KMS-11 (cell line): Measurements from ENCODE around the gene DENND4B.

Experiments used
- H2AFZ ChIP-seq: fragments of 200-600 bp; sonication (generic); 2 replicates; pipeline ENCODE4 v1.6.1; 2016; ENCODE audit warnings: antibody characterized with exemption, mixed run types, low read depth
- H3K27ac ChIP-seq: fragments of 200-600 bp; sonication (generic); 2 replicates; pipeline ENCODE4 v1.6.1; 2016; ENCODE audit warnings: mild to moderate bottlenecking, mixed run types
- H3K27me3 ChIP-seq: fragments of 200-600 bp; sonication (generic); 2 replicates; pipeline ENCODE4 v1.6.1; 2017; ENCODE audit warnings: mild to moderate bottlenecking, low read depth, mixed run types, moderate library complexity; ENCODE audit not compliant: insufficient read depth
- H3K36me3 ChIP-seq: fragments of 200-600 bp; sonication (generic); 2 replicates; pipeline ENCODE4 v1.6.1; 2017; ENCODE audit warnings: mild to moderate bottlenecking, mixed run types; ENCODE audit not compliant: insufficient read depth
- H3K4me1 ChIP-seq: fragments of 200-600 bp; sonication (generic); 2 replicates; pipeline ENCODE4 v1.6.1; 2016; ENCODE audit warnings: mild to moderate bottlenecking, low read depth, mixed run types; ENCODE audit not compliant: poor library complexity, severe bottlenecking
- H3K4me2 ChIP-seq: fragments of 200-600 bp; sonication (generic); 2 replicates; pipeline ENCODE4 v1.7.0; 2016; ENCODE audit warnings: mild to moderate bottlenecking, mixed run types
- H3K4me3 ChIP-seq: fragments of 200-600 bp; sonication (generic); IDR thresholded peaks from 2 replicates; pipeline ENCODE4 v1.6.1; 2017; ENCODE audit warnings: low read depth, low read length, mixed read lengths; ENCODE audit not compliant: insufficient read depth
- H3K79me2 ChIP-seq: fragments of 200-600 bp; sonication (generic); 2 replicates; pipeline ENCODE4 v1.6.1; 2016; ENCODE audit warnings: low read depth, mixed run types; ENCODE audit not compliant: insufficient read depth
- H3K9ac ChIP-seq: fragments of 200-600 bp; sonication (generic); 2 replicates; pipeline ENCODE4 v1.6.1; 2016; ENCODE audit warnings: mild to moderate bottlenecking, mixed run types
- H4K20me1 ChIP-seq: fragments of 200-600 bp; sonication (generic); 2 replicates; pipeline ENCODE4 v1.6.1; 2016; ENCODE audit warnings: mild to moderate bottlenecking, mixed run types; ENCODE audit not compliant: insufficient read depth
- TF ChIP-seq, protein P1 (sequence below): fragments of 200-600 bp; sonication (generic); conservative IDR thresholded peaks from 2 replicates; pipeline ENCODE4 v1.6.1; 2017; ENCODE audit warnings: low read depth, mild to moderate bottlenecking, antibody characterized with exemption, low read length, moderate library complexity, mixed read lengths

The DENND4B gene

DNA sequence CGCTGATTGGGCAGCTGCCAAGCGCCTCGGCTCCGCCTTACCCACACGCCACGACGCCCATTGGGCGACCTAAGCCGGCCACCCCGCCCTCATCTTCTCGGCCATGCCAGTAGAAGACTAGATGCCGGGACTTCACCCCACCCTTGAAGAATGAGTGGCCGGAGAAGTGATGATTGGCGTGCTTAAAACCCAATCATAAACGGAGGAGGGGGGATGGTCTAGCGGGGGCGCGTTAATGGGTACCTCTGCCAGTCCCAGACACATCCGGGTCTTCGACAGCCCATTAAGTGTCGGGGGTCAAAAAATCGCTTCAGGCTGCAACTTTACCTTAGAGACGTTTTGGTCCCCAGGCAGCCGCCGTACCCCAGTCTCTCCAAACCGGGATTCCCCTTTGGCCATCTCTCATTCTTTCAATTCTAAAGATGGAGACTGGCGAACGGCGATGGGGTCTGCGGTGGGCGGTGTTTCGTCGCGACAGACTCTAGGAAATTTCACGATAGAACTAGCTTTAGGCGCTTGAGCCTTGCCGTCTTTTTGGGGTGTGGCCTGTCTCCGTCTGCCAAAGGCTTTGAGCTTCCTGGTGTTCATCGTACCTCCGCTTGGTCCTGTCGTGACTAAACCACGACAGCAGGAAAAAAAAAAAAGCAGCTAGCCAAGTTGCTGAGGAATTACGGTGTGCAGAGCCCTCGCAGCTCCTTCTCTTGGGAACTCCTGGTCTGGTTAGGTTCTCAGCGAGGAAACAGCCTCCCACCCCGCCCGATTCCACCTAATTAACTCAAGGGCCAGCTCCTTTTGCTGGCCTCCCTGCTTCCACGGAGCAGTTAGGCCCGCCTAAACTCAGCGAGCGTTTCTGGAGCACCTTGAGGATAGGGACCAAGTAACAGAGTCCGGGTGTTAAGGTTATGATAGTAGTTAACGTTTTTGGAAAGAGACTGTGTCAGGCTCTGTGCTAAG lies 23.3 kb downstream of the DENND4B start, which contains the start of gene GATAD2B:
Gene GATAD2B, minus strand, starts transcription at position 1 of the 954 bp plus-strand sequence. CDS start 94,625 bp downstream, outside the sequence.
- peak within 1 kb of the TSS; percentile 76 for H3K9ac ChIP-seq
- peaks cover 41% of the 10 kb centered on the region for H3K4me1 ChIP-seq
- H4K20me1 ChIP-seq, result peaks cover 29% of the 10 kb centered on the region
- no peaks in the 10 kb centered on the region for H3K27me3 ChIP-seq
- peak within 1 kb of the TSS; percentile 63 for H3K27ac ChIP-seq
- peak within 1 kb of the TSS; percentile 80 for H2AFZ ChIP-seq
- H3K4me3 ChIP-seq, result peak within 1 kb of the TSS; percentile 100
- H3K79me2 ChIP-seq, result peaks cover 51% of the 10 kb centered on the region
- TF ChIP-seq, protein P1, sequence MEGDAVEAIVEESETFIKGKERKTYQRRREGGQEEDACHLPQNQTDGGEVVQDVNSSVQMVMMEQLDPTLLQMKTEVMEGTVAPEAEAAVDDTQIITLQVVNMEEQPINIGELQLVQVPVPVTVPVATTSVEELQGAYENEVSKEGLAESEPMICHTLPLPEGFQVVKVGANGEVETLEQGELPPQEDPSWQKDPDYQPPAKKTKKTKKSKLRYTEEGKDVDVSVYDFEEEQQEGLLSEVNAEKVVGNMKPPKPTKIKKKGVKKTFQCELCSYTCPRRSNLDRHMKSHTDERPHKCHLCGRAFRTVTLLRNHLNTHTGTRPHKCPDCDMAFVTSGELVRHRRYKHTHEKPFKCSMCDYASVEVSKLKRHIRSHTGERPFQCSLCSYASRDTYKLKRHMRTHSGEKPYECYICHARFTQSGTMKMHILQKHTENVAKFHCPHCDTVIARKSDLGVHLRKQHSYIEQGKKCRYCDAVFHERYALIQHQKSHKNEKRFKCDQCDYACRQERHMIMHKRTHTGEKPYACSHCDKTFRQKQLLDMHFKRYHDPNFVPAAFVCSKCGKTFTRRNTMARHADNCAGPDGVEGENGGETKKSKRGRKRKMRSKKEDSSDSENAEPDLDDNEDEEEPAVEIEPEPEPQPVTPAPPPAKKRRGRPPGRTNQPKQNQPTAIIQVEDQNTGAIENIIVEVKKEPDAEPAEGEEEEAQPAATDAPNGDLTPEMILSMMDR, result no peak; the same call in 1 of the 2 replicates
- H3K4me2 ChIP-seq, result peak within 1 kb of the TSS; percentile 72
- no peaks in the 10 kb centered on the region for H3K36me3 ChIP-seq

DNA sequence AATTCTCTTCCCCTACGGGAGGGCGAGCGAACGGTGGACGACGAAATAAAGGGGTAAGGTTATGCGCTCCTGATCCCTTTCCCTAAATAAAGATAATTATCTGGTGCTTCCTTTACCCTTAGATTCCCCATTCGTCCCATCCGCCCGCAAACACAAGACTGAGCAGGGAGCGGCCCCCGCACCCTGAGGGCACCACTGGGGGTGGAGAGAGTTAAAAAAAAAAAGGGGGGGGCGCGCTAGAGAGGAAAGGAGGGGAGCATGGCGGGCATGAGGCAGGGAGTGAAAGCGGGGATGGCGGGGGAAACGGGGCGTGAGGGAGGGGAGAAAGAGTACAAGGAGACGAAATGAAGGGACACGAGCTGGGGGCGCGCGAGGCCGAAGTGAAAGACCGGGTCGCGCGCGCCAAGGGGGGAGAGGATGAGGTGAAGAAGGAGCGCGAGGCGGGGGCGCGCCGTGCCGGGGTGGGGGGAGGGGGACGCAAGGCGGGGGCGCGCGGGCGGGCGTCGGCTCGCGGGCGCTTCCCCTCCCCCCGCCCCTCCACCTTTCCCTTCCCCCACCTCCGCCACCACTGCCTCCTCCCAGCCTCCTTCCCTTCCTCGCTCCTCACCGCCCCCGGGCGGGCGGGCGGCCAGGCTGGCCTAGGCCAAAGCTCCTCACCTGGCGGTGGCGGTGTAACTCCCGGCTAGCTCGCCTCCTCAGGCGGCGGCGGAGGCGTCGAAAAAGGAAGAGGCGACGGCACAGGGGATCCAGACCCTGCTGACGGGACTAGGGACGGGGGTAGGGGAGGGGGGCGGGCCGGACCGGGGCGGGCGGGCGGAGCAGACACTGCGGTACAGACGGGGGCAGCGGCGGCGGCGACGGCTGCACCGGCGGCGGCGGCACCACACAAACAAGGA lies 24.2 kb downstream of the DENND4B start:
- Histone ChIP-seq H3K36me3 (no peaks in the 10 kb centered on the region), H3K27me3 (no peaks in the 10 kb centered on the region), H3K4me1 (peaks cover 47% of the 10 kb centered on the region), H3K27ac (peak overlapping the region; percentile 63), H2AFZ (peak overlapping the region; percentile 51), H3K9ac (peak overlapping the region; percentile 76), H3K79me2 (peaks cover 60% of the 10 kb centered on the region), H3K4me3 (peak overlapping the region; percentile 100), H3K4me2 (peak overlapping the region; percentile 61), H4K20me1 (peaks cover 38% of the 10 kb centered on the region)
- TF ChIP-seq, protein P1, result no peak

DNA sequence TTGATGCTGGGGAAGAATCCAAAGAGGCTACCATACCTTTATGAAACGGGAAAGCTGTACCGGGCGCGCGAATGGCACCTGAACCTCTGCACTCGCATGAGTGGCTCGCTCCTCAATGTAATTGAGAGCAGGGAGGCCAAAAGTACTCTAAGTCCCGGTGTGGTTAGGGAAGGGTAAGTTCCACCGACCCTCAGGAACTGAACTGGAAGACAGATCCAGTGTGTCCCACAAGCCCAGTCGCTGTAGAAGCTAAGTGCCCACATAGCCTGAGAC lies 24.8 kb downstream of the DENND4B start:
- peak overlapping the region; percentile 61 for H3K4me2 ChIP-seq
- peaks cover 66% of the 10 kb centered on the region for H3K79me2 ChIP-seq
- H3K9ac ChIP-seq, result peak overlapping the region; percentile 76
- peak overlapping the region; percentile 51 for H2AFZ ChIP-seq
- TF ChIP-seq, protein P1, result no peak
- no peaks in the 10 kb centered on the region for H3K36me3 ChIP-seq
- H3K4me1 ChIP-seq, result peaks cover 47% of the 10 kb centered on the region
- peak overlapping the region; percentile 63 for H3K27ac ChIP-seq
- peak overlapping the region; percentile 100 for H3K4me3 ChIP-seq
- H3K27me3 ChIP-seq, result no peaks in the 10 kb centered on the region
- peaks cover 38% of the 10 kb centered on the region for H4K20me1 ChIP-seq

DNA sequence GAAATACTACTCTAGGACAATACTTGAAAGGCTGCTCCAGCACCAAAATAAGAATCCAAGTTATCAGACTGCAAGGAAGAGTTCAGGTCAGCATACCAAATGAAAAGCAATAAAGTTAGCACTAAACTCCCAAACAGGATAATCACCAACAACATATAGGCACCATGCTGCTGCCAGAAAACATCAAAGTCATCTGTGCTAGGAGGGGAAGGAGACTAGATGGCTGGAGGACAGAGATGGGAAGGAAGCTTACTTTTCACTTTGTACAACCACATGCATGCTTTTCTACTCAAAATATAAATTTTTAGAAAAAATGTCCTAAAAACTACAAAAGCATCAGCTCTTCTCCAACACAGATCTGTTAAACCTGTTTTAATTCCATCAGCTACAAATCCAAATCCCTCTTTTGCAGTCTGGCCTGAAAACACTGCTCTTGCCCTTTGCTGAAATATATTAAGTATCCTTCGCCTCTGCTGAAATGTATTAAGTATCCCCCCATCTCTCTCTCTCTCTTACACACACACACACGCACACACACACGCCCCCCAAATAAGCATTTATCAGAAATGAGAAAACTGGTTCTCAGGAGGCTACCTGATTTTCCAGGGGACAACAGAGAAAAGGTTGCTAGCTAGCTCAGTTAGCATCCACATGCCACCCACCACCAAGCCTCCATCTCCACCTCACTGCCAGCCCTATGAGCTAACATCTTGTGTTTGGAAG lies 25.3 kb downstream of the DENND4B start:
- Histone ChIP-seq H3K36me3 (no peaks in the 10 kb centered on the region), H3K4me1 (peaks cover 49% of the 10 kb centered on the region), H2AFZ (peak overlapping the region; percentile 51; the same call in 1 of the 2 replicates), H3K27ac (peak overlapping the region; percentile 63; the same call in 1 of the 2 replicates), H3K4me2 (peak overlapping the region; percentile 61), H3K4me3 (peak overlapping the region; percentile 100), H3K79me2 (peaks cover 71% of the 10 kb centered on the region), H3K9ac (peak overlapping the region; percentile 76; the same call in 1 of the 2 replicates), H4K20me1 (peaks cover 43% of the 10 kb centered on the region), H3K27me3 (no peaks in the 10 kb centered on the region)
- TF ChIP-seq, protein P1, result no peak
